Esophagus (tissue), 2 donors: ENCODE results near the gene GLRA2. TPM values are rescaled to one million over a fixed set of nuclear protein-coding genes. Genes with fewer than 3 reads are reported as not detected.
"Not testable (repeated sequence)": the region's sequence is repeated elsewhere in the genome, so short reads cannot be mapped to it uniquely, and the experiment has no call there.

Source experiments
- H3K27ac ChIP-seq, 2 donors: one replicate each; pipeline ENCODE4 v1.5.1; 2013; ENCODE audit warnings: low read depth in 2 of 2, mild to moderate bottlenecking in 2 of 2, inconsistent platforms in 1 of 2, low read length in 1 of 2, moderate library complexity in 1 of 2
- H3K27me3 ChIP-seq, 2 donors: one replicate each; pipeline ENCODE4 v1.6.1; 2013; ENCODE audit warnings: low read length in 2 of 2, control low read depth in 1 of 2, mild to moderate bottlenecking in 1 of 2; ENCODE audit not compliant: insufficient read depth in 2 of 2, control insufficient read depth in 1 of 2
- H3K36me3 ChIP-seq, 2 donors: one replicate each; pipeline ENCODE4 v1.6.1; 2013; ENCODE audit warnings: low read length in 1 of 2; ENCODE audit not compliant: control insufficient read depth in 2 of 2, insufficient read depth in 2 of 2
- H3K4me1 ChIP-seq, 2 donors: one replicate each; pipeline ENCODE4 v1.6.1; 2013; ENCODE audit warnings: low read length in 1 of 2; ENCODE audit not compliant: control insufficient read depth in 2 of 2, insufficient read depth in 2 of 2
- H3K4me3 ChIP-seq, 2 donors: one replicate each; pipeline ENCODE4 v1.5.1; 2013; ENCODE audit warnings: low read length in 2 of 2, mild to moderate bottlenecking in 2 of 2, low read depth in 1 of 2, moderate library complexity in 1 of 2
- H3K9me3 ChIP-seq, 2 donors: one replicate each; pipeline ENCODE4 v1.6.1; 2013; ENCODE audit warnings: mild to moderate bottlenecking in 2 of 2, low read depth in 1 of 2, low read length in 1 of 2, moderate library complexity in 1 of 2; ENCODE audit not compliant: control insufficient read depth in 2 of 2, insufficient read depth in 1 of 2
- WGBS, 2 donors: extraction: QIAGEN DNeasy Blood & Tissue Kit; methylation state at CpG; one replicate each; pipeline ENCODE4 v1.1.7; 2013; 5-methylcytosine and 5-hydroxymethylcytosine counted together
- polyA plus RNA-seq, 2 donors: library from polyadenylated mRNA; stranded (reverse); fragments of 200-250 nt; gene quantifications; one replicate each; pipeline ENCODE4 v1.2.3, GENCODE V29; 2013
- donor health status: healthy with polysubstance abuse.
- donor health status: Bipolar disorder and iron deficiency.

The GLRA2 gene
- polyA plus RNA-seq, 2 donors: not detected

GRCh38 chrX:14676431-14676830, 147.1 kb downstream of the GLRA2 start:
- H3K27me3 ChIP-seq: no peaks in the 10 kb centered on the region
- H3K4me3 ChIP-seq: no peak overlapping the region
- H3K27ac ChIP-seq: no peak overlapping the region
- H3K36me3 ChIP-seq: no peaks in the 10 kb centered on the region
- H3K4me1 ChIP-seq: no peaks in the 10 kb centered on the region
- H3K9me3 ChIP-seq: no peaks in the 10 kb centered on the region
- 70 to 73% methylated on average over 1 of the region's 1 CpG for WGBS, 2 donors

- not testable (repeated sequence) for H3K4me1 ChIP-seq, H3K27ac ChIP-seq, H3K27me3 ChIP-seq, H3K36me3 ChIP-seq, H3K9me3 ChIP-seq, H3K4me3 ChIP-seq
- WGBS, 2 donors: 90 to 92% methylated on average over 10 of the region's 10 CpGs
These were observed 159.0 kb downstream of the GLRA2 start for GRCh38 chrX:14688331-14688730.

GRCh38 chrX:14690553-14690952, 161.2 kb downstream of the GLRA2 start:
- WGBS, 2 donors: 74% methylated on average over 8 of the region's 8 CpGs
- H3K4me1 ChIP-seq: no peaks in the 10 kb centered on the region
- no peaks in the 10 kb centered on the region for H3K9me3 ChIP-seq
- H3K36me3 ChIP-seq: no peaks in the 10 kb centered on the region
- H3K27me3 ChIP-seq: no peaks in the 10 kb centered on the region
- no peak overlapping the region for H3K4me3 ChIP-seq
- no peak overlapping the region for H3K27ac ChIP-seq

DNA sequence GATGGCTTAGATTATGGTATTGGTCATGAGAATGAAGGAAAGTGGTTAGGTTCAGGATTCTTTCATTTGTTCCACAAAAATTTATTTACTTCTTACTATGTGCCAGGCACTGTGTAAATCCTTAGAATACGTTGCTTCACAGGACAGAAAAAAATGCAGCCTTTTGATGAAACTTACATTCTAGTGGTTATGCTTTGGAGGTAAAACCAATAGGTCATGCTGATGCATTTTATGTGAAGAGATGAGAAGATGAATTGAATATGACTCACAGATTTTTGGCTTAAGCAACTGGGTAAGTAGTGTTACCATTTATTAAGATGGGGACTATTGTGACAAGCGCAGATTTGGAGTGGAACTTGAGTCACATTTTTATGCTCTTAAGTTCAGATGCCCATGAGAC, 165.3 kb downstream of the GLRA2 start:
- no peak overlapping the region for H3K27ac ChIP-seq
- H3K4me1 ChIP-seq: no peaks in the 10 kb centered on the region
- no peaks in the 10 kb centered on the region for H3K9me3 ChIP-seq
- H3K27me3 ChIP-seq: no peaks in the 10 kb centered on the region
- no peak overlapping the region for H3K4me3 ChIP-seq
- no peaks in the 10 kb centered on the region for H3K36me3 ChIP-seq
- WGBS, 2 donors: 61 to 70% methylated on average over 2 of the region's 2 CpGs

DNA sequence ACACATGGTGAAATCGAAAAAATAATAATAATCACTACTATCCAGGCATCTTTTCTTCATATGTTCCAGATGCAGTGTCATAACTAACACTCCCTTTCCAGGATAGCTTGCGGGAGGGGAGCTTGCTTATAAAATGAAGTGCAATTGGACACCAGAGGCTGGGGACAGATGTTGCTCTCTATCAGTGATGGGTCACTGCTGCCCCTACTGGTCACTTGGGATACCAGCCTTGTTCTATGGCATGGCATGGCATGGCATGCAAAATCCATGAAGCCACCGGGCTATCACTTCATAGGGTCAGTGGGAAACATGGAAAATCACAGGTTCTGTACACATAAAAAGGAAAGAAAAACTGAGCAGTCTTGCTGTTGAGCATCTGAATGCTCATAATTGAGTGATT, 168.1 kb downstream of the GLRA2 start:
- H3K4me1 ChIP-seq: no peaks in the 10 kb centered on the region
- no peaks in the 10 kb centered on the region for H3K36me3 ChIP-seq
- H3K27me3 ChIP-seq: no peaks in the 10 kb centered on the region
- no peaks in the 10 kb centered on the region for H3K9me3 ChIP-seq
- WGBS, 2 donors: 57 to 77% methylated on average over 3 of the region's 3 CpGs
- H3K4me3 ChIP-seq: no peak overlapping the region
- no peak overlapping the region for H3K27ac ChIP-seq

DNA sequence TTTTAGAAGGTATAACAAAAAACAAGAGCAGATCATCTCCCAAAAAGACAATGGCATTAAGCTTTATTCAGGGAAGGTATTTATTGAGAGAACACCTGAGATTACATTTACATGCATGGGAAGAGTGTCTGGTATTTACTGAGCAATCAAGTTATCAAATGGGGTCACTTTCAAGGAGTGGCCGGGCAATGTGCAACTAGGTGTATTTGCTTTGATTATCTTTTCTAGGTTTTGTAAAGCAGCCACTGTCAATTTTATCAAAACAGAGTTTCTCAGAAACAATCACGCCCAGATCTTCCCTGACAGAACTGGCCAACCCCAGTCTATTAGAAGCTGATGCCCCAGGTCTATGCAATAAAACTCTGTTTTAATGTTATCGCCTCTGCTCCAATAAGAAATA, 169.5 kb downstream of the GLRA2 start:
- no peak overlapping the region for H3K27ac ChIP-seq
- WGBS, 2 donors: 70 to 92% methylated on average over 3 of the region's 3 CpGs

DNA sequence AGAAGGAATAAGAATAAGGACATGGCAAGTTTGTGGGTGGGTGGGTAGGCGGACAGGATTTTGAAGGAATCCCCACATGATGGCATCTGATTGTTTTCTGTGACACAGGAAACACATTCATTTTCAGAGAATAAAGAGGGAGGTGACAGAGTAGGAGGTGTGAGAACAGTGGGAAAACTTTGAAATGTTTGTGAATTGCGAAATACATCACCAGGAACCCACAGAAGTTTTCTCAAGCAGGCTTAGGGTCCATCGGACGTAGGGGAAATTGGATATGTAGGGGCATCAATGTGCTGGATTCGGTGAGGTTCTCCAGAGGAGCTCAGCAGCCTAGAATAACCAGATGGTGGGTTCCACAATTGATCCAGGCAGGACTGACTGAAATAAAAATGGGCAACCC, 171.6 kb downstream of the GLRA2 start:
- Histone ChIP-seq H3K27me3 (no peaks in the 10 kb centered on the region), H3K4me3 (no peak overlapping the region), H3K4me1 (no peaks in the 10 kb centered on the region), H3K27ac (no peak overlapping the region), H3K9me3 (peaks cover 0 to 2% of the 10 kb centered on the region in 2 donors), H3K36me3 (no peaks in the 10 kb centered on the region)
- WGBS, 2 donors: 73 to 84% methylated on average over 5 of the region's 5 CpGs

More for the DNA sequence above, 169.5 kb downstream of the GLRA2 start:
- Histone ChIP-seq H3K4me3 (no peak overlapping the region), H3K4me1 (no peaks in the 10 kb centered on the region), H3K36me3 (no peaks in the 10 kb centered on the region), H3K9me3 (peaks cover 0 to 2% of the 10 kb centered on the region in 2 donors), H3K27me3 (no peaks in the 10 kb centered on the region)

- Histone ChIP-seq H3K9me3 (peaks cover 0 to 2% of the 10 kb centered on the region in 2 donors), H3K27ac (no peak overlapping the region)
These were observed 172.8 kb downstream of the GLRA2 start for GRCh38 chrX:14702145-14702544.

DNA sequence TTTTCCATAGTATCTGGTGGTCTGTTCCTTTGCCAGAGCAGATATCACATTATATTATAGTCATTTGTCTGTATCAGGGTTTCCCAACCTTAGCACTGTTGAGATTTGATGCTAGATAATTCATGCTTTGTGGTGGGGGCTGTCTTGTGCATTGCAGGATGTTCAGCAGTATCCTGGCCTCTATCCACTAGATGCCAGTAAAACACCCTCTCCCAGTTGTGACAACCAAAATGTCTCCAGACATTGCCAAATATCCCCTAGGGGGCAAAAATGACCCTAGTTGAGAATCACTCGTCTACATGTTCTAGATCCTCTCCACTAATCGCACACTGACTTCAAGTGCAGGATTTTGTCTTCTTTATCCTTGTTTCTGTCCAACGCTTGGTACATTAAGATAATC, 182.8 kb downstream of the GLRA2 start:
- Histone ChIP-seq H3K4me3 (no peak overlapping the region), H3K36me3 (no peaks in the 10 kb centered on the region), H3K4me1 (no peaks in the 10 kb centered on the region), H3K27me3 (no peaks in the 10 kb centered on the region), H3K9me3 (no peaks in the 10 kb centered on the region), H3K27ac (no peak overlapping the region)
- WGBS, 2 donors: 81 to 91% methylated on average over 3 of the region's 3 CpGs

More at GRCh38 chrX:14702145-14702544, 172.8 kb downstream of the GLRA2 start:
- Histone ChIP-seq H3K27me3 (no peaks in the 10 kb centered on the region), H3K4me3 (no peak overlapping the region), H3K36me3 (no peaks in the 10 kb centered on the region), H3K4me1 (no peaks in the 10 kb centered on the region)

- H3K9me3 ChIP-seq: no peaks in the 10 kb centered on the region
- no peak overlapping the region for H3K4me3 ChIP-seq
- no peak overlapping the region for H3K27ac ChIP-seq
- H3K4me1 ChIP-seq: no peaks in the 10 kb centered on the region
- 80 to 84% methylated on average over 3 of the region's 3 CpGs for WGBS, 2 donors
- no peaks in the 10 kb centered on the region for H3K36me3 ChIP-seq
- no peaks in the 10 kb centered on the region for H3K27me3 ChIP-seq
These were observed 188.6 kb downstream of the GLRA2 start for GRCh38 chrX:14717949-14718348.
